Right lobe of liver (tissue), 4 donors: ENCODE measurements around the gene MYO10.

ENCODE experiments used
- CTCF ChIP-seq, 4 donors: fragments of 200-600 bp in 3 of 4; fragments of 450-650 bp in 1 of 4; IDR thresholded peaks; one replicate each; pipeline versions ENCODE4 v1.5.1 to v1.8.0; 2016 to 2022; ENCODE audit warnings: antibody characterized with exemption in 4 of 4, mild to moderate bottlenecking in 2 of 4
- POLR2A ChIP-seq: fragments of 450-650 bp; IDR thresholded peaks from one replicate; pipeline ENCODE4 v1.6.1; 2017; ENCODE audit warnings: antibody characterized with exemption, mild to moderate bottlenecking
- donor health status: DM: no; HTN: no; CAD: no.
- donor health status: DM: no; HTN: no; CAD: no.
- donor health status: DM: no; HTN: yes; CAD: no.

GRCh38 chr5:16980983-16981382 is 44.9 kb upstream of the MYO10 start:
- TF ChIP-seq POLR2A (no peak), CTCF (IDR thresholded peaks at IDR 0.05) (no peak)
